CD1c-positive myeloid dendritic cell (primary cell): ENCODE measurements around the gene IFI27L1.
"Not testable (repeated sequence)": the region's sequence is repeated elsewhere in the genome, so short reads cannot be mapped to it uniquely, and the experiment has no call there.

Experiments used
- DNase-seq: peaks from one replicate; pipeline ENCODE4 v3.0.0-alpha.2; 2016; ENCODE audit errors: extremely low spot score

The IFI27L1 gene

DNA sequence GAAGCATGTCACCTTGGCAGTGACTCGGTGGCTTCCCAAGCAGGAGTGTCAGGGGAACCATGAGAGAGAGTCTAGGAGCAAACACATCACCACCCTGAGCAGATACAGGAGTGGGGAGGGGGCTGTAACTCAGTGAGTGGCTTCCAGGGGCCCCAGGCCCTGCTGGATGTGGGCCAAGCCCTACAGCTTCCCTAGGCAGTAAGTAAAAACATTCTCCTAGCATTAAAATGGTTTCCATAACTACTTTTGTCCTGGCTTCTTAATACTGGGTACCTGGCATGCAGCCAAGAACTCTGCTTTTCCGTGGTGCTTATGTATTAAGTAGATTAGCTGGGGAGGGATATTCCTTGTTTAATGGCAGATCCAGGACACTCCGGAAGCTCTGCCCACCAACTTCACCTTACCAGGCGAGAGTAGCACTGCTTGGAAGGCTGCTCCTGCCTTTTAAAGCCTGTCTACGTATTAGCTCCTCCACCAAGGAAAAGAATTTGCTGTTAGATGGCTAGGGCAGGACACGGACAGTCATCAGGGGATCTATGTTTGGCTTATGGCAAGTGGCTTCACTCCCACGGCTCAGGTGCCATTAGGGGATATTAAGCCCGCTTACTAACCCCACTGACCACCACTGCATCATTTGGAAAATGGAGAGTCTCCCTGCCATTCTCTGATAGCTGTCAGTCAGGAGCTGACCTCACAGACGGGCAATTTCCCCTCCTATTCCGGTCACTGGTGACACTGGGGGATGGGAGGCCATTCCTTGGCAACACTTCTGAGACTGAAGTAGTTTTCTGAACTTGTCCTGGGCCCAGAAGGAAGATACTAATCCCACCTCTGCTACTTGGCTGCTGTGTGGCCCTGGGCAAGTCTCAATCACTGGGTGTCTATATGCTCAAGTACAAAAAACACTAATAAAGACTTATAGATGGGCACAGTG, 32.2 kb upstream of the IFI27L1 start:
- no peak for DNase-seq

DNA sequence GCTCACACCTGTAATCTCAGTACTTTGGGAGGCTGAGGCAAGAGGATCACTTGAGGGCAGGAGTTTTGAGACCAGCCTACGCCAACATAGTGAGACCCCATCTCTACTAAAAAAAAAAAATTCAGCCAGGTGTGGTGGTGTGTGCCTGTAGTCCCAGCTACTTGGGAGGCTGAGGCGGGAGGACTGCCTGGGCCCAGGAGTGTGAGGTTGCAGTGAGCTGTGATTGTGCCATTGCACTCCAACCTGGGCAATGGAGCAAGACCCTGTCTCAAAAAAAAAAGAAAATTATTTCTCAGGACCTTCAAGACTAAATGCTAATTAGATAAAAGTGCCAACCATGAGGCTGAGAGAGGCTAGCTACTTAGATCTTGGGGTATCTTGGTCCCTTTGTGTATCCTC, 31.5 kb upstream of the IFI27L1 start:
- no peak for DNase-seq

- DNase-seq: no peak
Measured at GRCh38 chr14:94050231-94050880, 30.8 kb upstream of the IFI27L1 start.

DNA sequence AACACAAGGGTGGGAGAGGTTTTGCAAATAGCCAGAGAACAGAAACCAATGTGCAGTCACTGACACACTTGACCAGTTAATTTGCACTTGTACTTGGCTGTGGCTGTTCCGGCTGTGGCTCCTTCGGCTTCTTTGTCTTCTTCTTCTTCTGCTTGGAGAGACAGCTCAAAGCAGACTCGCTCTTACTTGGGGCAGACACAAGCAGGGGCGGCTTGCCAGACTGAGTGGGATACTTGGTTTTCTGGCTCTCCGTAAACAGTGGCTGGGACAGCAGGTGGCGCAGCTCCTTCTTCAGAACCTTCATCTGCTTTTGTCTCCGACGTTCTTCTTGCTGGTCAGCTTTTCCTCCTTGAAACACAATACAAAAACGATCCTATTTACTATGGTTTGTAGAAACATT, 30.0 kb upstream of the IFI27L1 start:
- no peak for DNase-seq

GRCh38 chr14:94051779-94052178, 29.3 kb upstream of the IFI27L1 start:
- DNase-seq: no peak

GRCh38 chr14:94052199-94052598, 28.9 kb upstream of the IFI27L1 start:
- DNase-seq: no peak

GRCh38 chr14:94052662-94053061, 28.4 kb upstream of the IFI27L1 start:
- no peak for DNase-seq

DNA sequence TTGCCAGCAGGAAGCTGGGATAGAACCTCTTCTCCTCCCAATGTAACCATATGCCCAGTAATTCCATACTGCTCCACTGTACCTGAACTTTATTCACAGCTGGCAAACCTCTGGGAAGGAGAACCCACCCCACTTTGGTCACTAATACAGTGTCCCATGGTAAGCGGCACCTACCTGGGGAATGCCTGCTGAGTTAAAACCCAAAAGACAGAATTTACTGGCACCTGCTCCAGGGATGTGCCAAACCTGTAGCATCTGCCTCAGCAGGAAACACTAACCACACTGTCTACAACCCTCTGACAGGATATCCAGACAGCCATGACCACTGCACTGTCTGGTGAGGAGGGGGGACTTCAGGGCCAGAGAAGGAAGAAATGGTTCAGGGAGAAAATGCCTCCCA, 26.7 kb upstream of the IFI27L1 start:
- DNase-seq: no peak

DNA sequence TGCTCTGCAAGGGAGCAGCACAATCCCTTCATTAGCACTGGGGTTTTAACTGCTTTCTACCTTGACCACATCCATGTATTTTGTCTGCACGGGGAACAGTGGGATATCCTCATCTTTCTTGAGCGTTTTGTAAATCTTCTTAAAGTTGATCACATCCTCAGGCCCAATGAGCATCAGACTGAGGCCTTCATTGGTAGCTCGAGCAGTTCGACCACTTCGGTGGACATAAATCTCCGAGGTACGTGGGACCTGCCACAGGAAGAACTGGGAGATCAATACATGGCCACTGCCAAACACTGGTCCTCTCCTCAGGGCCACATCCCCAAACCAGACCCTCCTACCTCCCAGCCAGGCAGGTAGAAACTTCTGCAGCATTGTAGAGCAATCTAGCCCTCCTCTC, 26.2 kb upstream of the IFI27L1 start:
- no peak for DNase-seq

DNA sequence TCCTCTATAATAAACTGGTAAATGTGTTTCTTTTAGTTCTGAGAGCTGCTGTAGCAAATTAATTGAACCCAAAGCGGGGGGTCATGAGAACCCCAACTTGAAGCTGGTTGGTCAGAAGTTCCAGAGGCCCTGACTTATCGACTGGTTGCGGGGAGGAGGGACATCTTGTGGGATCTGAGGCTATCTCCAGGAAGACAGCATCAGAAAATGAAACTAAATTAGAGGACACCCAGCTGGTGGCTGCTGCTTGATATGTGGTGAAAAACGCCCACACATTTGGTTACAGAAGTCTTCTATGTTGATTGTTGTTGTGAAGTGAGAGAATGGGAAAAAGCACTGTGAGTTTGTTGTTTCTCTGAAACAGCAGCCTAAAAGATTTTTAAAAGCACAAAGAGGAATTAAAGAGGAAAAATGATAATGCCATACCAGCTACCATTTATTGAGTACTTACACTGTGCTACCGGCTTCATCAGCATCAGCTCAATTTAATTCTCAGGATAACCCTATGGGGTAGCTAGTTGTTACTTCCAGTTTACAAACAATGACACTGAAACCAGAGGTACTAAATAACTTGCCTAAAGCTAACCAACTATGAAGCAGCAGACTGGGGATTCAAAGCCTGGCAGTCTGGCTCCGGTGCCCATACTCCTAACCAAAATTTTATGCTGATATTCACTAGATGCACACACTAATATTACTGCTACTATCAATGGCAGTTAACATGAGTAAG, 24.4 kb upstream of the IFI27L1 start:
- no peak for DNase-seq

GRCh38 chr14:94058128-94058673, 22.9 kb upstream of the IFI27L1 start:
- no peak for DNase-seq

- DNase-seq: no peak
Measured at GRCh38 chr14:94058674-94059138, 22.4 kb upstream of the IFI27L1 start.

GRCh38 chr14:94059998-94060397, 21.1 kb upstream of the IFI27L1 start:
- DNase-seq: no peak

- no peak for DNase-seq
Measured at GRCh38 chr14:94062344-94062940, 18.7 kb upstream of the IFI27L1 start.

GRCh38 chr14:94066089-94066676, 14.9 kb upstream of the IFI27L1 start:
- no peak for DNase-seq

DNA sequence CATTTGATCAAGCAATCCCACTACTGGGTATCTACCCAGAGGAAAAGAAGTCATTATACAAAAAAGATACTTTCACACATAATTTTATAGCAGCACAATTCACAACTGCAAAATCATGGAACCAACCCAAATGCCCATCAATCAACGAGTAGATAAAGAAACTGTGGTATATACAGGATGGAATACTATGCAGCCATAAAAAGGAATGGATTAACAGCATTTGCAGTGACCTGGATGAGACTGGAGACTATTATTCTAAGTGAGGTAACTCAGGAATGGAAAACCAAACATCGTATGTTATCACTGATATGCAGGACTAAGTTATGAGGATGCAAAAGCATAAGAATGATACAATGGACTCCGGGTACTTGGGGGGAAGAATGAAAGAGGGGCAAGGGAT, 9.0 kb upstream of the IFI27L1 start:
- not testable (repeated sequence) for DNase-seq

- no peak for DNase-seq
Measured at GRCh38 chr14:94074534-94074933, 6.6 kb upstream of the IFI27L1 start.

- DNase-seq: no peak
Measured at GRCh38 chr14:94075008-94075407, 6.1 kb upstream of the IFI27L1 start.

DNA sequence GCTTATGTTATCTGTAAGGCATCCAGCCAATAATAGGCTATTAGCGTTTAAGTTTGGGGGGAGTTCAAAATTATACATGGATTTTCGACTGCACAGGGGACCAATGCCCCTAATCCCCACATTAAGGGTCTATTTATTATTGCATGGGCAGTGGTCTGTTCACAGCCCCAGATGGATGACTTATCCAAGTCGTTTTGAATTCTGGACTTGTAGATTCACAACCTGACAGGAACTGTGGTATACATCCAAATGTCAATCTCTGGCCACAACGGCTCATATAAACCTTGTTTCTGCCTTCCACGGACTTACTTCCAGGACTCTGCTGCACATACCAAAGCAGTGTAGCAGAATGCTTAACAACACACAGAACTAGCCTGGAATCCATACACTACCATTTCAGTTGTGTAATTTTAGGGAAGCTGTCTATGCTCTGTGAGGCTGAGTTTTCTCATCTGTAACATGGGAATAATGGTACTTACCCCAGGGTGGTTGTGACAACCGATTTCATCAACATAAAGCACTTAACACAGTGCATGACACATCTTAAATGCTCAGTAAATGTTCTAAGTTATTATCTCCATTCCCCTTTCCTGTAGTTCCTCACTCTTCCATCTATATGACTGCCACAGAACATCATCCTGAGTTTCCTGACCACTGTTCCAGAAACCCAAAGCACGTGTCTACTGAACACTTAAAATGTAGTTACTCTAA, 3.8 kb upstream of the IFI27L1 start:
- no peak for DNase-seq

GRCh38 chr14:94077823-94078222, 3.3 kb upstream of the IFI27L1 start:
- DNase-seq: no peak
